DND-41 (cell line): Measurements from ENCODE around the gene PLA2R1.

Source experiments
- CTCF ChIP-seq: IDR thresholded peaks from 2 replicates; pipeline ENCODE4 v1.5.1; 2012; ENCODE audit warnings: borderline replicate concordance, low read length, moderate library complexity, mild to moderate bottlenecking; ENCODE audit not compliant: poor library complexity, severe bottlenecking; ENCODE audit errors: extremely low read depth
- EZH2 ChIP-seq: IDR thresholded peaks from 3 replicates; pipeline ENCODE4 v1.6.1; 2012; ENCODE audit warnings: borderline replicate concordance, low read depth, mild to moderate bottlenecking, moderate library complexity, low read length, inconsistent platforms; ENCODE audit not compliant: severe bottlenecking

- TF ChIP-seq CTCF (no peak), EZH2 (no peak)
These were observed 65.4 kb downstream of the PLA2R1 start for GRCh38 chr2:159996792-159997546.
